HEK293 (cell line): Measurements from ENCODE around the gene BMPR1A.

Experiments used
- HIC1 ChIP-seq: fragments of 450-650 bp; formaldehyde crosslinking; IDR thresholded peaks from 2 replicates; pipeline ENCODE4 v1.5.1; 2016; ENCODE audit warnings: missing biosample characterization, missing genetic modification characterization
- ZNF280C ChIP-seq: fragments of 450-650 bp; formaldehyde crosslinking; IDR thresholded peaks from 2 replicates; pipeline ENCODE4 v1.5.1; 2016; ENCODE audit warnings: missing biosample characterization, missing genetic modification characterization
- ZNF280D ChIP-seq: fragments of 450-650 bp; formaldehyde crosslinking; IDR thresholded peaks from 2 replicates; pipeline ENCODE4 v1.5.1; 2016; ENCODE audit warnings: missing biosample characterization, missing genetic modification characterization

Gene BMPR1A

GRCh38 chr10:86981716-86982115 lies 225.3 kb downstream of the BMPR1A start (continued):
- TF ChIP-seq ZNF280D (tag by site-specific recombination): no peak
- TF ChIP-seq ZNF280C (tag by site-specific recombination): no peak
- no peak for TF ChIP-seq HIC1 (tag by site-specific recombination)
